Fibroblast of the aortic adventitia (primary cell): ENCODE results near the gene METTL2A. TPM values are rescaled to one million over a fixed set of nuclear protein-coding genes. Genes with fewer than 3 reads are reported as not detected.
"Not testable (repeated sequence)": the region's sequence is repeated elsewhere in the genome, so short reads cannot be mapped to it uniquely, and the experiment has no call there.

ENCODE experiments used
- DNase-seq: peaks from one replicate; pipeline ENCODE4 v3.0.0-alpha.2; 2010; ENCODE audit warnings: low read depth
- H3K4me3 ChIP-seq: 2 replicates; pipeline ENCODE4 v1.5.1; 2011; ENCODE audit warnings: low read depth, mild to moderate bottlenecking, control low read depth, low read length, moderate library complexity
- CTCF ChIP-seq: IDR thresholded peaks from 2 replicates; pipeline ENCODE4 v1.5.1; 2011; ENCODE audit warnings: mild to moderate bottlenecking, low read length, control low read depth, inconsistent platforms; ENCODE audit not compliant: insufficient read depth
- total RNA-seq: library from RNA; depleted of rRNA; stranded (reverse); fragments of >200 nt; gene quantifications from 2 replicates; pipeline ENCODE4 v1.2.3, GENCODE V29; 2012; ENCODE audit warnings: low replicate concordance

Gene METTL2A
- total RNA-seq, 1 donor = 29.6 TPM

- no peak overlapping the region for H3K4me3 ChIP-seq
- TF ChIP-seq CTCF = no peak
- no peak for DNase-seq
Observed at GRCh38 chr17:62405451-62405850, 18.2 kb upstream of the METTL2A start.

- not testable (repeated sequence) for H3K4me3 ChIP-seq, DNase-seq
Observed at GRCh38 chr17:62413090-62413489, 10.6 kb upstream of the METTL2A start.

GRCh38 chr17:62426214-62426613 is 2.5 kb downstream of the METTL2A start:
- H3K4me3 ChIP-seq, DNase-seq: not testable (repeated sequence)

GRCh38 chr17:62435251-62435650 is 11.6 kb downstream of the METTL2A start:
- DNase-seq, H3K4me3 ChIP-seq: not testable (repeated sequence)

GRCh38 chr17:62441181-62441580 is 17.5 kb downstream of the METTL2A start:
- not testable (repeated sequence) for DNase-seq, H3K4me3 ChIP-seq

- no peak overlapping the region for H3K4me3 ChIP-seq
- DNase-seq = no peak
- no peak for TF ChIP-seq CTCF
Observed at GRCh38 chr17:62444063-62444462, 20.4 kb downstream of the METTL2A start.

GRCh38 chr17:62445791-62446190 is 22.1 kb downstream of the METTL2A start:
- not testable (repeated sequence) for H3K4me3 ChIP-seq, DNase-seq

GRCh38 chr17:62452195-62452594 is 28.5 kb downstream of the METTL2A start:
- not testable (repeated sequence) for DNase-seq, H3K4me3 ChIP-seq

GRCh38 chr17:62453041-62453440 is 29.3 kb downstream of the METTL2A start:
- not testable (repeated sequence) for H3K4me3 ChIP-seq, DNase-seq

- not testable (repeated sequence) for H3K4me3 ChIP-seq, DNase-seq
Observed at GRCh38 chr17:62453656-62454055, 30.0 kb downstream of the METTL2A start.

GRCh38 chr17:62454111-62454510 is 30.4 kb downstream of the METTL2A start:
- not testable (repeated sequence) for H3K4me3 ChIP-seq, DNase-seq

- TF ChIP-seq CTCF = no peak
- no peak for DNase-seq
- no peak overlapping the region for H3K4me3 ChIP-seq
Observed at GRCh38 chr17:62456016-62456415, 32.3 kb downstream of the METTL2A start.

GRCh38 chr17:62458483-62458882 is 34.8 kb downstream of the METTL2A start:
- not testable (repeated sequence) for H3K4me3 ChIP-seq, DNase-seq

- not testable (repeated sequence) for H3K4me3 ChIP-seq, DNase-seq
Observed at GRCh38 chr17:62464422-62464821, 40.7 kb downstream of the METTL2A start.

- DNase-seq, H3K4me3 ChIP-seq: not testable (repeated sequence)
Observed at GRCh38 chr17:62465271-62465670, 41.6 kb downstream of the METTL2A start.

- DNase-seq = peak; percentile 56
- not testable (repeated sequence) for H3K4me3 ChIP-seq
Observed at GRCh38 chr17:62470666-62471379, 47.1 kb downstream of the METTL2A start.
